ENCODE results near the gene ATRIP. TPM values are rescaled to one million over a fixed set of nuclear protein-coding genes. Genes with fewer than 3 reads are reported as not detected.
A peak's percentile ranks its signal among the peaks of the same experiment; 100 is the strongest.
"Not testable (repeated sequence)": the region's sequence is repeated elsewhere in the genome, so short reads cannot be mapped to it uniquely, and the experiment has no call there.

ATRIP gene
- total RNA-seq, 2 experiments from 2014 or later = 13.4 to 15.2 TPM

DNA sequence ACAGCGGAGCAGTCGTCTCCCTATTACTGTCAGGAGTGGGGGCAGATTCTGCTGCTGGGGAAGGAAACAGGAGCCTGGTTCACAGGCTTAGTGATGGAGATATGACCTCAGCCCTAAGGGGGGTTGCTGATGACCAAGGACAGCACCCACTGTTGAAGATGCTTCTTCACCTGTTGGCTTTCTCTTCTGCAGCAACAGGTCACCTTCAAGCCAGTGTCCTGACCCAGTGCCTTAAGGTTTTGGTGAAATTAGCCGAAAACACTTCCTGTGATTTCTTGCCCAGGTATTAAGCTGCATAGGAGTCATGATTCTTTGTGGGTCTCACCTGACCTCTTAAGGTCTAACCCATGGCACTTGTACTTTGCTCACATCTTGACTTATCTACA, 14.0 kb downstream of the ATRIP start:
- H3K27ac Mint-ChIP-seq = peak overlapping the region; percentile 5
- CTCF ChIA-PET = interaction anchor here (0.9 kb wide), 1 partner anchor 24 kb away, joined by 4 read pairs; no protein-coding TSS in a partner anchor
- no peaks in the 10 kb centered on the region for H3K27me3 Mint-ChIP-seq
- H3K4me1 Mint-ChIP-seq = peaks cover 11% of the 10 kb centered on the region
- peaks cover 37% of the 10 kb centered on the region for H3K36me3 Mint-ChIP-seq (ENCODE audit: low read depth)
- no peak for DNase-seq
- H3K4me3 Mint-ChIP-seq = no peak overlapping the region
- no peaks in the 10 kb centered on the region for H3K9me3 Mint-ChIP-seq
- POLR2A ChIA-PET = interaction anchor here (4.4 to 6.5 kb wide), 2 partner anchors 12 to 13 kb away, joined by 11 to 32 read pairs; partner anchors contain the start of gene ATRIP

DNA sequence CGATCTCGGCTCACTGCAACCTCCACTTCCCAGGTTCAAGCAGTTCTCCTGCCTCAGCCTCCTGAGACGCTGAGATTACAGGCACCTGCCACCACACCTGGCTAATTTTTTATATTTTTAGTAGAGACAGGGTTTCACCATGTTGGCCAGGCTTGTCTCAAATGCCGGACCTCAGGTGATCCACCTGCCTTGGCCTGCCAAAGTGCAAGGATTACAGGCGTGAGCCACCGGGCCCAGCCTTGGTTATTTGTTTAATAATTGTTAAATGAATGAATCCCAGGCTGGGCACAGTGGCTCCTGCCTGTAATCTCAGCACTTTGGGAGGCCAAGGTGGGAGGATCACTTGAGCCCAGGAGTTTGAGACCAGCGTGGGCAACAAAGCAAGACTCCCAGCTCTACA, 15.2 kb downstream of the ATRIP start:
- not testable (repeated sequence) for DNase-seq, H3K9me3 Mint-ChIP-seq, H3K27me3 Mint-ChIP-seq, H3K27ac Mint-ChIP-seq, H3K4me3 Mint-ChIP-seq
- ChIA-PET POLR2A (interaction anchor here (3.3 to 6.5 kb wide), 4 partner anchors 11 to 22 kb away, joined by 20 to 58 read pairs (median 28); partner anchors contain the start of genes ATRIP, CCDC51 and TMA7), CTCF (interaction anchor here (2.9 kb wide), 1 partner anchor 26 kb away, joined by 10 read pairs; no protein-coding TSS in a partner anchor)
- peaks cover 47% of the 10 kb centered on the region for H3K36me3 Mint-ChIP-seq (ENCODE audit: low read depth)
- H3K4me1 Mint-ChIP-seq = peaks cover 18% of the 10 kb centered on the region

DNA sequence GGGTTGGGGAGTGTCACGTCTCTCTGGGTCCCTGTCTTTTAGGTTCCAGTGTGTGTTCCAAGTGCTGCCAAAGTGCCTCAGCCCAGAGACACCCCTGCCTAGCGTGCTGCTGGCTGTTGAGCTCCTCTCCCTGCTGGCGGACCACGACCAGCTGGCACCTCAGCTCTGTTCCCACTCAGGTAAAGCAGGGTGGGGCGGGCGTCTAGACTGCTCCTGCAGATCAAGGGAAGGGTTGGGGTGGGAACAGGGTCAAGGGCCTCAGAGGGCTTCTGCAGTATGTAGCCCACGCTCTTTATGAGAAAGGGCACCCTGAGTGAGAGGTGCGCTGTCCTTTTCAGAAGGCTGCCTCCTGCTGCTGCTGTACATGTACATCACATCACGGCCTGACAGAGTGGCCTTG, 17.2 kb downstream of the ATRIP start:
- H3K4me1 Mint-ChIP-seq = peaks cover 37% of the 10 kb centered on the region
- DNase-seq = no peak
- H3K27ac Mint-ChIP-seq = no peak overlapping the region
- POLR2A ChIA-PET = interaction anchor here (0.7 to 5.5 kb wide), 6 partner anchors 9 to 86 kb away, joined by 3 to 58 read pairs (median 12); partner anchors contain the start of genes ATRIP, CCDC51, SHISA5 and TMA7
- H3K9me3 Mint-ChIP-seq = no peaks in the 10 kb centered on the region
- H3K4me3 Mint-ChIP-seq = no peak overlapping the region
- CTCF ChIA-PET = interaction anchor here (0.7 to 2.9 kb wide), 3 partner anchors 10 to 86 kb away, joined by 3 to 10 read pairs (median 6); no protein-coding TSS in a partner anchor
- H3K36me3 Mint-ChIP-seq (ENCODE audit: low read depth) = peaks cover 56% of the 10 kb centered on the region
- no peaks in the 10 kb centered on the region for H3K27me3 Mint-ChIP-seq

DNA sequence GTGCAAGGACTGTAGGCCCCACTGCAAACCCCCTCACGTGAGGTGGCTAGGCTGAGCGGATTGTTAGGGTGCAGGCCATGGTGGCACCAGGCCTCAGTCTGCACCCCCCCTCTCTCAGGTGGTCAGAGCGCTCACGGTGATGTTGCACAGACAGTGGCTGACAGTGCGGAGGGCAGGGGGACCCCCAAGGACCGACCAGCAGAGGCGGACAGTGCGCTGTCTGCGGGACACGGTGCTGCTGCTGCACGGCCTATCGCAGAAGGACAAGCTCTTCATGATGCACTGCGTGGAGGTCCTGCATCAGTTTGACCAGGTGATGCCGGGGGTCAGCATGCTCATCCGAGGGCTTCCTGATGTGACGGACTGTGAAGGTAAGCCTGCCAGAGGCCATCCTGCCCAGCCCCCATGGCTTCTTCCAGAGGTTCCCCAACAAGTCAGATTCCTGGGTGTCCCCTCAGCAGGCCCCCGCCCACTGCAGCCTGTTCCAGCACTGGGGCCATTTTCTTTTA, 18.2 kb downstream of the ATRIP start:
- ChIA-PET CTCF (interaction anchor here (1.8 to 2.9 kb wide), 2 partner anchors 29 to 94 kb away, joined by 6 to 10 read pairs; no protein-coding TSS in a partner anchor), POLR2A (interaction anchor here (1.0 to 5.5 kb wide), 5 partner anchors 8 to 92 kb away, joined by 3 to 58 read pairs (median 20); partner anchors contain the start of genes ATRIP, CCDC51, PFKFB4 and SHISA5)
- Mint-ChIP-seq H3K4me1 (peaks cover 48% of the 10 kb centered on the region), H3K9me3 (no peaks in the 10 kb centered on the region), H3K27me3 (no peaks in the 10 kb centered on the region), H3K4me3 (no peak overlapping the region), H3K36me3 (ENCODE audit: low read depth) (peaks cover 56% of the 10 kb centered on the region), H3K27ac (peak overlapping the region; percentile 94)
- no peak for DNase-seq

DNA sequence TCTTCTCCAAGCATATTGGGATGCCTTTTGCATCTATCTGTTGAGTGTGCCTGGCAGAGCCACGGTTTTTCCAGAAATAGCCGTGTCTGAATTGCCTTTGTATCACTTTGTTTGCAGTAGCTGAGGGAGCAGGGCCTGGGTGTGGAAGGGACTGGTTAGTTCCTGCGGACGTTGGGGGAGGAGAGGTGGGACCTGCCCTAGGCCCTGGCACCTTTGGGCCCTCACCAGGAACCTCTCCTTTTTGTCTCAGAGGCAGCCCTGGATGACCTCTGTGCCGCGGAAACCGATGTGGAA, 18.6 kb downstream of the ATRIP start:
- CTCF ChIA-PET = interaction anchor here (0.6 to 3.9 kb wide), 5 partner anchors 15 to 94 kb away, joined by 3 to 20 read pairs (median 7); no protein-coding TSS in a partner anchor
- peak overlapping the region; percentile 95 for H3K4me3 Mint-ChIP-seq
- peaks cover 52% of the 10 kb centered on the region for H3K4me1 Mint-ChIP-seq
- peaks cover 58% of the 10 kb centered on the region for H3K36me3 Mint-ChIP-seq (ENCODE audit: low read depth)
- H3K27me3 Mint-ChIP-seq = no peaks in the 10 kb centered on the region
- POLR2A ChIA-PET = interaction anchor here (0.6 to 5.5 kb wide), 12 partner anchors 8 to 197 kb away, joined by 3 to 58 read pairs (median 14); partner anchors contain the start of genes ATRIP, CCDC51, PFKFB4 and SHISA5
- DNase-seq = no peak
- H3K27ac Mint-ChIP-seq = peak overlapping the region; percentile 94
- no peaks in the 10 kb centered on the region for H3K9me3 Mint-ChIP-seq

DNA sequence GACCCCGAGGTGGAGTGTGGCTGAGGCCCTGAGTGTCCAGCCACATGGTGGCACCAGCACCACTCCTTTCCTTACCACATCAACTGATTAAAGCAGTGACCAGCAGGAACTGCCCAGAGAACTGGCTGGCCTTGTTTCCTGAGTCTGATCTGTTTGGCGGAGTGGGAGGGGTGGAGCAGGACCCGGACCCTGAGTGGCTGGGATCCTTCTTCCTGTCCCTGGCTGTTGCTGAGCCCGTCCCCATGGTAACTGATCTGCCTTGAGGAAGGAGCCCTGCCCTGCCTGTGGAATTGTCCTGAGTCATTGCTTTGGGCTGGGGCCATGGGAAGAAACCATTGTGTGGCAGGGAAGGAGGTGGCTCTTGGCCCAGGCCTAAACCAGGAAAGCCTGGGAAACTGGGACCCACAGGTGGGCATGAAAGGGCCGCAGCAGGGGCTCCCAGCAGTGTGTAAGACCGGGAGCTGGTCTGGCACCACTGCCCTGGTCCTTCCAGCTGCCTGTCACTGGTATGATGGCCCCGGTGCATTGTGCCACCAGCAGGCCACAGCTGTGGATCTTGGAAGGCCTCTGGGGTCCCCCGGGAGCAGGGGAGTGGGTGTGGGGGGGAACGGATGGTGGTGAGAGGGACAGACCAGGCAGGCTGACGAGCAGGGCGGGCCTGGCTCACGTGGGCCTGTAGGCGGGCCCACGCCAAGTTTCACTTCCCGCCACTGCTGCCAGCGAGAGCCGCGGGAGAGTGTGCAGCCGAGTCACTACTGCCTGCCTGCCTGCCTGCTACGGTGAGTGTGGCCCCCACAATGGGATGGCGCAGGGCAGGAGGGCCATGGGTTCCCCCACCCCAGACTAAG, 19.2 kb downstream of the ATRIP start:
- H3K27ac Mint-ChIP-seq = peak overlapping the region; percentile 94
- H3K4me1 Mint-ChIP-seq = peaks cover 56% of the 10 kb centered on the region
- no peaks in the 10 kb centered on the region for H3K27me3 Mint-ChIP-seq
- DNase-seq = peak; percentile 87
- ChIA-PET POLR2A (interaction anchor here (0.6 to 5.5 kb wide), 24 partner anchors 8 to 628 kb away, joined by 3 to 58 read pairs (median 9); partner anchors contain the start of genes ATRIP, CCDC51, CELSR3 and PFKFB4), CTCF (interaction anchor here (0.6 to 3.9 kb wide), 7 partner anchors 16 to 93 kb away, joined by 3 to 20 read pairs (median 6); partner anchors contain the start of genes CCDC51 and TMA7)
- H3K4me3 Mint-ChIP-seq = peak overlapping the region; percentile 95
- H3K36me3 Mint-ChIP-seq (ENCODE audit: low read depth) = peaks cover 57% of the 10 kb centered on the region
- H3K9me3 Mint-ChIP-seq = no peaks in the 10 kb centered on the region

DNA sequence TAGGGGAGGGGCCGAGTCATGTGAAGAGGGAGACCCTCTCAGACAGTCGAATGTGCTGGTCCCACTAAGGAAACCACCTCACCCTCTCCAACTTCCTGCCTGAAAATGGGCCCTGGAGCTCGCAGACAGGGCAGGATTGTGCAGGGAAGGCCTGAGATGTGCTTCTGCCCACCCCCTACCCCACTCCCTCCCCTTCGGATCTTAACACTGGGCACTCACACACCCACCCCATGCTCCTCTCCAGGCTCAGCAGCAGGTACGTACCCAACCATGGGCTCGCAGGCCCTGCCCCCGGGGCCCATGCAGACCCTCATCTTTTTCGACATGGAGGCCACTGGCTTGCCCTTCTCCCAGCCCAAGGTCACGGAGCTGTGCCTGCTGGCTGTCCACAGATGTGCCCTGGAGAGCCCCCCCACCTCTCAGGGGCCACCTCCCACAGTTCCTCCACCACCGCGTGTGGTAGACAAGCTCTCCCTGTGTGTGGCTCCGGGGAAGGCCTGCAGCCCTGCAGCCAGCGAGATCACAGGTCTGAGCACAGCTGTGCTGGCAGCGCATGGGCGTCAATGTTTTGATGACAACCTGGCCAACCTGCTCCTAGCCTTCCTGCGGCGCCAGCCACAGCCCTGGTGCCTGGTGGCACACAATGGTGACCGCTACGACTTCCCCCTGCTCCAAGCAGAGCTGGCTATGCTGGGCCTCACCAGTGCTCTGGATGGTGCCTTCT, 20.0 kb downstream of the ATRIP start:
- ChIA-PET CTCF (interaction anchor here (0.6 to 3.9 kb wide), 10 partner anchors 26 to 92 kb away, joined by 3 to 20 read pairs (median 6); partner anchors contain the start of genes CCDC51 and TMA7), POLR2A (interaction anchor here (0.8 to 5.5 kb wide), 27 partner anchors 9 to 627 kb away, joined by 3 to 58 read pairs (median 8); partner anchors contain the start of genes ATRIP, CCDC51, CELSR3 and PFKFB4)
- H3K27ac Mint-ChIP-seq = peak overlapping the region; percentile 94
- H3K36me3 Mint-ChIP-seq (ENCODE audit: low read depth) = peaks cover 53% of the 10 kb centered on the region
- no peaks in the 10 kb centered on the region for H3K27me3 Mint-ChIP-seq
- peaks cover 56% of the 10 kb centered on the region for H3K4me1 Mint-ChIP-seq
- no peaks in the 10 kb centered on the region for H3K9me3 Mint-ChIP-seq
- DNase-seq = peak; percentile 48
- H3K4me3 Mint-ChIP-seq = peak overlapping the region; percentile 95

DNA sequence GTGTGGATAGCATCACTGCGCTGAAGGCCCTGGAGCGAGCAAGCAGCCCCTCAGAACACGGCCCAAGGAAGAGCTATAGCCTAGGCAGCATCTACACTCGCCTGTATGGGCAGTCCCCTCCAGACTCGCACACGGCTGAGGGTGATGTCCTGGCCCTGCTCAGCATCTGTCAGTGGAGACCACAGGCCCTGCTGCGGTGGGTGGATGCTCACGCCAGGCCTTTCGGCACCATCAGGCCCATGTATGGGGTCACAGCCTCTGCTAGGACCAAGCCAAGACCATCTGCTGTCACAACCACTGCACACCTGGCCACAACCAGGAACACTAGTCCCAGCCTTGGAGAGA, 20.5 kb downstream of the ATRIP start:
- peaks cover 53% of the 10 kb centered on the region for H3K36me3 Mint-ChIP-seq (ENCODE audit: low read depth)
- H3K27ac Mint-ChIP-seq = peak overlapping the region; percentile 94
- POLR2A ChIA-PET = interaction anchor here (0.8 to 5.5 kb wide), 24 partner anchors 10 to 626 kb away, joined by 3 to 58 read pairs (median 9); partner anchors contain the start of genes ATRIP, CCDC51, CELSR3 and PFKFB4
- H3K9me3 Mint-ChIP-seq = no peaks in the 10 kb centered on the region
- peak overlapping the region; percentile 95 for H3K4me3 Mint-ChIP-seq
- no peaks in the 10 kb centered on the region for H3K27me3 Mint-ChIP-seq
- H3K4me1 Mint-ChIP-seq = peaks cover 59% of the 10 kb centered on the region
- CTCF ChIA-PET = interaction anchor here (0.6 to 3.9 kb wide), 8 partner anchors 27 to 86 kb away, joined by 3 to 20 read pairs (median 6); partner anchors contain the start of genes CCDC51 and TMA7
- DNase-seq = no peak

DNA sequence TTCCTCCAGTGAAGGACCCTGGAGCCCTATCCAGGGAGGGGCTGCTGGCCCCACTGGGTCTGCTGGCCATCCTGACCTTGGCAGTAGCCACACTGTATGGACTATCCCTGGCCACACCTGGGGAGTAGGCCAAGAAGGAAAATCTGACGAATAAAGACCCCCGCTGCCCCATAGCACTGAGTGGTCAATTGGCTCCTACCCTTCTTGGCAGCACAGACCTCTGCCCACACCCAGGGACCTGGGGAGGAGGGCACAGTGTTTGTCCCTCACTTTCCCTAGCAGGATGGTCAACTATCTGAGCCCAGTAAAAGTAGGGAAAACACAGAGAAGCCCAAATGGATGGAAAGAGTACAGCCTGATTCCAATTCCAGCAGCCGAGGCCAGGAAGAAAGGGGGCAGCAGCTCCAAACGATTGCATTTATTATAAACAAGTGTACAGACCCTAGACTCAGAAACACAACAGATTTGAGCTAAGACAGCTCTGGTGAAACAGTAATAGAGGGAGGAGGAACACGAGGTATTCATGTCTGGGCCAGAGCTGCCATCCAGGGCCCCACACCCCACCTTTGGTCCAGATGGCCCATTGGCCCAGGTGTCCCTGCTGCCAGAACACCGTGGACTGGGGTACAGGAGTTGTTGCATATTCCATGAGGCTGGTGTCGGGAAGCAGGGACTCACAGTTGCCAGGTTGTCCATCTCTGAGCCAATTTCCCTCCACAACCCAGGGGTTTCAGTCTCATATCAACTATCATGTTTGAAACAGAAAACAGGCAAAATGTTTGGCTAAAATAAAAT, 21.1 kb downstream of the ATRIP start:
- peak overlapping the region; percentile 94 for H3K27ac Mint-ChIP-seq
- peaks cover 53% of the 10 kb centered on the region for H3K36me3 Mint-ChIP-seq (ENCODE audit: low read depth)
- CTCF ChIA-PET = interaction anchor here (1.3 to 3.9 kb wide), 4 partner anchors 28 to 81 kb away, joined by 6 to 20 read pairs (median 12); partner anchors contain the start of genes CCDC51 and TMA7
- no peaks in the 10 kb centered on the region for H3K9me3 Mint-ChIP-seq
- H3K4me1 Mint-ChIP-seq = peaks cover 59% of the 10 kb centered on the region
- no peaks in the 10 kb centered on the region for H3K27me3 Mint-ChIP-seq
- peak overlapping the region; percentile 95 for H3K4me3 Mint-ChIP-seq
- POLR2A ChIA-PET = interaction anchor here (0.8 to 5.5 kb wide), 18 partner anchors 9 to 168 kb away, joined by 3 to 58 read pairs (median 11); partner anchors contain the start of genes ATRIP, CCDC51, SHISA5 and SLC26A6
- no peak for DNase-seq

DNA sequence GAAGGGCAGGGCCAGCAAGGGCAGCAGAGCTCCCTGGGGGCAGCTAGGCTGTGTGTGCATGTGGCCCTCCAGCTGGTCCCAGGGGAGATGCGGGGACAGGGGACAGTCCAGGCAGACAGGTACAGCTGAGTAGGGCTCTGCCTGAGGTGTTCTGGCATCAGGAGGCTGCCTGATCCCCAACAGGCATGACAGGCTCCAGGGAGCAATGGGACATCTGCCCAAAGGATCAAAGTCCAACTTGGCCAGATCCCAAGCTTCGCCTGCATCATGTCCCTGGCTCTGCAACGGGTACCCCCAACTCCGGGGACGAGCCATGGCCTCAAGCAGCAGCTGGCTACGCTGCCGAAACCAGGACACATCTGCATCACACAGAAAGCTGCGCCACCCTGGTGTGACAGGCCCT, 21.8 kb downstream of the ATRIP start:
- Mint-ChIP-seq H3K27ac (peak overlapping the region; percentile 94), H3K4me3 (peak overlapping the region; percentile 95), H3K27me3 (no peaks in the 10 kb centered on the region), H3K36me3 (ENCODE audit: low read depth) (peaks cover 55% of the 10 kb centered on the region), H3K9me3 (no peaks in the 10 kb centered on the region), H3K4me1 (peaks cover 62% of the 10 kb centered on the region)
- CTCF ChIA-PET = interaction anchor here (3.0 to 3.9 kb wide), 2 partner anchors 32 to 80 kb away, joined by 19 to 20 read pairs; no protein-coding TSS in a partner anchor
- POLR2A ChIA-PET = interaction anchor here (0.8 to 3.7 kb wide), 4 partner anchors 9 to 86 kb away, joined by 3 to 57 read pairs (median 4); partner anchors contain the start of genes ATRIP and SHISA5
- no peak for DNase-seq
